ENCODE data around the gene LHX4. TPM values are rescaled to one million over a fixed set of nuclear protein-coding genes. Genes with fewer than 3 reads are reported as not detected.

LHX4 gene
- total RNA-seq, 5 donors from 2014 or later (not counting 1 experiment from before 2014, with no cell fraction given) = 0.03 TPM; not detected in 3

DNA sequence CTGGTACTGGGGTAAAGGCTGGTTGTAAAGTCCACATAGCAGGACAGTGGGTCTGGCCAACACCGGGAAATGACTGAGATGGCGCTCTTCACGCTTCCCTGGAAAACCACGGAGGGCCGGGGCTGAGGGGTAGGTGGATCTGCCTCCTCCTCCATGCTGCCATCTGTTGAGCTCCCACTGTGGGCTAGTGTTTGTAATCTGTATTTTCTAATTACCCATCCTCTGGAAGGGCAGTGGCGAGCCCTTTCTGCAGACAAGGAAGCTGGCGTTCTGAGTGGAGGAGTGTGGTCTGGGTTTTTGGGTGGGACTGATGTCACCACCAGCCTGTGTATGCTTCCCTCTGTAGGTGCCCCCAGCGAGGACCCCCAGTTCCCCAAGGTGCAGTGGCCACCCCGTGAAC is 34.1 kb upstream of the LHX4 start:
- CTCF ChIA-PET = no interaction called here
- no peak overlapping the region for H3K27ac Mint-ChIP-seq
- POLR2A ChIA-PET = no interaction called here

GRCh38 chr1:180196436-180197003 is 33.5 kb upstream of the LHX4 start:
- 97% methylated on average over 15 of the region's 17 CpGs for WGBS (ENCODE audit: insufficient coverage)

More for the DNA sequence above, 34.1 kb upstream of the LHX4 start:
- H3K36me3 ChIP-seq (ENCODE audit: control insufficient read depth in 2 of 2, extremely low read depth in 1 of 2, insufficient read depth in 1 of 2, low read length in 1 of 2) = peaks cover 6 to 16% of the 10 kb centered on the region in 2 donors
- H3K27me3 ChIP-seq (replicated peaks in 1 of 2; ENCODE audit: control insufficient read depth in 2 of 2, extremely low read depth in 1 of 2, insufficient read depth in 2 of 2, low read length in 1 of 2) = no peaks in the 10 kb centered on the region
- ATAC-seq (replicated peaks in 1 of 4) (no peak), DNase-seq (no peak)
- H3K4me1 Mint-ChIP-seq = peaks cover 5 to 17% (median 9%) of the 10 kb centered on the region in 3 donors
- H3K27ac ChIP-seq (ENCODE audit: low read length) = no peak overlapping the region
- peaks cover 0 to 17% of the 10 kb centered on the region in 2 experiments for H3K4me1 ChIP-seq (ENCODE audit: control insufficient read depth in 1 of 2, extremely low read depth in 1 of 2, insufficient read depth in 2 of 2, low read length in 2 of 2)
- 79% methylated on average over 3 of the region's 9 CpGs for WGBS (ENCODE audit: insufficient coverage)
- no peaks in the 10 kb centered on the region for H3K9me3 Mint-ChIP-seq
- H3K4me3 Mint-ChIP-seq = no peak overlapping the region
- H3K27me3 Mint-ChIP-seq = no peaks in the 10 kb centered on the region
- no peaks in the 10 kb centered on the region for H3K9me3 ChIP-seq
- no peak overlapping the region for H3K4me3 ChIP-seq (ENCODE audit: control insufficient read depth in 1 of 2, extremely low read depth in 1 of 2, low read length in 1 of 2)
- peaks cover 37% of the 10 kb centered on the region for H3K36me3 Mint-ChIP-seq

GRCh38 chr1:180197231-180197630 is 32.8 kb upstream of the LHX4 start:
- Histone ChIP-seq H3K27me3 (replicated peaks in 1 of 2; ENCODE audit: control insufficient read depth in 2 of 2, extremely low read depth in 1 of 2, insufficient read depth in 2 of 2, low read length in 1 of 2) (no peaks in the 10 kb centered on the region), H3K4me1 (ENCODE audit: control insufficient read depth in 1 of 2, extremely low read depth in 1 of 2, insufficient read depth in 2 of 2, low read length in 2 of 2) (peaks cover 0 to 4% of the 10 kb centered on the region in 2 experiments), H3K36me3 (ENCODE audit: control insufficient read depth in 2 of 2, extremely low read depth in 1 of 2, insufficient read depth in 1 of 2, low read length in 1 of 2) (peaks cover 2 to 14% of the 10 kb centered on the region in 2 donors), H3K4me3 (ENCODE audit: control insufficient read depth in 1 of 2, extremely low read depth in 1 of 2, low read length in 1 of 2) (no peak overlapping the region), H3K27ac (ENCODE audit: low read length) (no peak overlapping the region), H3K9me3 (no peaks in the 10 kb centered on the region)
- H3K27me3 Mint-ChIP-seq = no peaks in the 10 kb centered on the region
- DNase-seq = no peak
- H3K9me3 Mint-ChIP-seq = no peaks in the 10 kb centered on the region
- no peak overlapping the region for H3K4me3 Mint-ChIP-seq
- H3K27ac Mint-ChIP-seq = no peak overlapping the region
- no peak for ATAC-seq (replicated peaks in 1 of 4)
- WGBS (ENCODE audit: insufficient coverage) = 88% methylated on average over 2 of the region's 5 CpGs
- H3K36me3 Mint-ChIP-seq = peaks cover 30% of the 10 kb centered on the region
- peaks cover 1 to 4% (median 3%) of the 10 kb centered on the region in 3 donors for H3K4me1 Mint-ChIP-seq
- POLR2A ChIA-PET = interaction anchor here in 1 of 2 donors (0.6 kb wide), 1 partner anchor 158 kb away, joined by 9 read pairs; no protein-coding TSS in a partner anchor
- CTCF ChIA-PET = interaction anchor here (0.8 to 1.0 kb wide), 2 partner anchors 18 to 352 kb away, joined by 3 read pairs; no protein-coding TSS in a partner anchor

More at GRCh38 chr1:180196436-180197003, 33.5 kb upstream of the LHX4 start:
- H3K36me3 ChIP-seq (ENCODE audit: control insufficient read depth in 2 of 2, extremely low read depth in 1 of 2, insufficient read depth in 1 of 2, low read length in 1 of 2) = peaks cover 4 to 14% of the 10 kb centered on the region in 2 donors
- Mint-ChIP-seq H3K4me3 (no peak overlapping the region), H3K36me3 (peaks cover 31% of the 10 kb centered on the region), H3K9me3 (no peaks in the 10 kb centered on the region), H3K27me3 (no peaks in the 10 kb centered on the region), H3K27ac (no peak overlapping the region), H3K4me1 (peaks cover 5 to 11% (median 8%) of the 10 kb centered on the region in 3 donors)
- ChIA-PET CTCF (interaction anchor here in 1 of 2 donors (0.8 kb wide), 1 partner anchor 17 kb away, joined by 3 read pairs; no protein-coding TSS in a partner anchor), POLR2A (interaction anchor here in 1 of 2 donors (0.6 kb wide), 1 partner anchor 158 kb away, joined by 9 read pairs; no protein-coding TSS in a partner anchor)
- no peak for ATAC-seq (replicated peaks in 1 of 4)
- DNase-seq = no peak
- H3K27me3 ChIP-seq (replicated peaks in 1 of 2; ENCODE audit: control insufficient read depth in 2 of 2, extremely low read depth in 1 of 2, insufficient read depth in 2 of 2, low read length in 1 of 2) = no peaks in the 10 kb centered on the region
- no peak overlapping the region for H3K27ac ChIP-seq (ENCODE audit: low read length)
- H3K4me1 ChIP-seq (ENCODE audit: control insufficient read depth in 1 of 2, extremely low read depth in 1 of 2, insufficient read depth in 2 of 2, low read length in 2 of 2) = peaks cover 0 to 11% of the 10 kb centered on the region in 2 experiments
- H3K4me3 ChIP-seq (ENCODE audit: control insufficient read depth in 1 of 2, extremely low read depth in 1 of 2, low read length in 1 of 2) = no peak overlapping the region
- H3K9me3 ChIP-seq = no peaks in the 10 kb centered on the region

- peaks cover 20% of the 10 kb centered on the region for H3K36me3 Mint-ChIP-seq
- 84% methylated on average over 2 of the region's 4 CpGs for WGBS (ENCODE audit: insufficient coverage)
- Histone ChIP-seq H3K27me3 (replicated peaks in 1 of 2; ENCODE audit: control insufficient read depth in 2 of 2, extremely low read depth in 1 of 2, insufficient read depth in 2 of 2, low read length in 1 of 2) (no peaks in the 10 kb centered on the region), H3K4me3 (ENCODE audit: control insufficient read depth in 1 of 2, extremely low read depth in 1 of 2, low read length in 1 of 2) (no peak overlapping the region), H3K9me3 (no peaks in the 10 kb centered on the region), H3K27ac (ENCODE audit: low read length) (no peak overlapping the region), H3K36me3 (ENCODE audit: control insufficient read depth in 2 of 2, extremely low read depth in 1 of 2, insufficient read depth in 1 of 2, low read length in 1 of 2) (peaks cover 0 to 14% of the 10 kb centered on the region in 2 donors), H3K4me1 (ENCODE audit: control insufficient read depth in 1 of 2, extremely low read depth in 1 of 2, insufficient read depth in 2 of 2, low read length in 2 of 2) (no peaks in the 10 kb centered on the region)
- ChIA-PET POLR2A (no interaction called here), CTCF (no interaction called here)
- no peak overlapping the region for H3K4me3 Mint-ChIP-seq
- H3K9me3 Mint-ChIP-seq = no peaks in the 10 kb centered on the region
- H3K4me1 Mint-ChIP-seq = no peaks in the 10 kb centered on the region
- ATAC-seq (replicated peaks in 1 of 4) (no peak), DNase-seq (no peak)
- H3K27me3 Mint-ChIP-seq = no peaks in the 10 kb centered on the region
- no peak overlapping the region for H3K27ac Mint-ChIP-seq
These were observed 31.9 kb upstream of the LHX4 start for GRCh38 chr1:180198196-180198595.

GRCh38 chr1:180198611-180199010 is 31.5 kb upstream of the LHX4 start:
- WGBS (ENCODE audit: insufficient coverage) = 92% methylated on average over 5 of the region's 5 CpGs
- Histone ChIP-seq H3K9me3 (no peaks in the 10 kb centered on the region), H3K36me3 (ENCODE audit: control insufficient read depth in 2 of 2, extremely low read depth in 1 of 2, insufficient read depth in 1 of 2, low read length in 1 of 2) (peaks cover 0 to 14% of the 10 kb centered on the region in 2 donors), H3K4me3 (ENCODE audit: control insufficient read depth in 1 of 2, extremely low read depth in 1 of 2, low read length in 1 of 2) (no peak overlapping the region), H3K4me1 (ENCODE audit: control insufficient read depth in 1 of 2, extremely low read depth in 1 of 2, insufficient read depth in 2 of 2, low read length in 2 of 2) (no peaks in the 10 kb centered on the region), H3K27me3 (replicated peaks in 1 of 2; ENCODE audit: control insufficient read depth in 2 of 2, extremely low read depth in 1 of 2, insufficient read depth in 2 of 2, low read length in 1 of 2) (no peaks in the 10 kb centered on the region), H3K27ac (ENCODE audit: low read length) (no peak overlapping the region)
- POLR2A ChIA-PET = no interaction called here
- Mint-ChIP-seq H3K27me3 (no peaks in the 10 kb centered on the region), H3K4me3 (no peak overlapping the region), H3K36me3 (peaks cover 19% of the 10 kb centered on the region), H3K4me1 (no peaks in the 10 kb centered on the region), H3K9me3 (no peaks in the 10 kb centered on the region), H3K27ac (no peak overlapping the region)
- no peak for DNase-seq
- CTCF ChIA-PET = no interaction called here
- ATAC-seq (replicated peaks in 1 of 4) = no peak

DNA sequence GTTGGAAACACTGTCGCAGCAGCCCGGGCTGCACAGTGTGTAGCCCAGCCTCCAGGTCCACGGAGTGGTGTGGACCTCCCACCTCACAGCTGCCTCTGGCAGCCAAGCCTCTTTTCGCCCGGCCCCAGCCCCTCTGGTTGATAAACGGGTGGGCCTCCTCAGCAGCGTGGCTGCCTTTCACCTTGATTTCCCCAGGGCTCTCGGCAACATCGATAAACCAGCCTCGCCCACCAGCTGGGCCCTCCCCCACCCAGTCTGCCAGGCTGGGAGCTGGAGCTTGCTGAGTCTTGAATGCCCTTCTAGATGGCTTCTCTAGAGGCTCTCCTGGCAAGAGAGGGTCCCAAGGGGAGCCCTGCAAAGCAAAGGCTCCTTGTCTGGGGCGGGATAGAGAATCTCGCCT is 31.0 kb upstream of the LHX4 start:
- Mint-ChIP-seq H3K27ac (no peak overlapping the region), H3K4me1 (no peaks in the 10 kb centered on the region), H3K4me3 (no peak overlapping the region), H3K36me3 (peaks cover 19% of the 10 kb centered on the region), H3K27me3 (no peaks in the 10 kb centered on the region), H3K9me3 (no peaks in the 10 kb centered on the region)
- Histone ChIP-seq H3K36me3 (ENCODE audit: control insufficient read depth in 2 of 2, extremely low read depth in 1 of 2, insufficient read depth in 1 of 2, low read length in 1 of 2) (peaks cover 0 to 14% of the 10 kb centered on the region in 2 donors), H3K9me3 (no peaks in the 10 kb centered on the region), H3K4me1 (ENCODE audit: control insufficient read depth in 1 of 2, extremely low read depth in 1 of 2, insufficient read depth in 2 of 2, low read length in 2 of 2) (no peaks in the 10 kb centered on the region), H3K4me3 (ENCODE audit: control insufficient read depth in 1 of 2, extremely low read depth in 1 of 2, low read length in 1 of 2) (no peak overlapping the region), H3K27ac (ENCODE audit: low read length) (no peak overlapping the region), H3K27me3 (replicated peaks in 1 of 2; ENCODE audit: control insufficient read depth in 2 of 2, extremely low read depth in 1 of 2, insufficient read depth in 2 of 2, low read length in 1 of 2) (no peaks in the 10 kb centered on the region)
- POLR2A ChIA-PET = no interaction called here
- CTCF ChIA-PET = no interaction called here
- ATAC-seq (replicated peaks in 1 of 4) (no peak), DNase-seq (no peak)
- WGBS (ENCODE audit: insufficient coverage) = 94% methylated on average over 12 of the region's 12 CpGs
